ENCODE data around the gene ZNF503.

DNA sequence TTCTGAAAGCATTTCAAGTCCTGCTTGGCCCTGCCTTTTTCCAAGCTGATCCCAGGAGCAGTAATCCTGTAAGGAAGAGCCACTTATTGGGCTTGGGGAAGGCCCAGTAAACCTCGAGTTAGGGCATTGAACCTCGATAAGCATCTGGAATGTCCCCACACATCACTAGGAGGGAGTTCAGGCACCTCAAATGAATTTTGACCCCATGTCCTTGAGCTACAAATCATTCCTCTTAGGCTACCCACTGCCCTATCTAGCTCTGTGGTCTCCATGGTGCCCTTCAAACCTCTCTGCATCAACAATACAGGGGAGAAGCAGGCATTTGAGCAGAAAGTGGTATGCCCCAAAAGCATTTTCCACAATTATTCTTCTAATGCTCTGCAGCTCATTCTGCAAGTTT, 33.7 kb downstream of the ZNF503 start:
- TF ChIP-seq CTCF (IDR thresholded peaks at IDR 0.05) (no peak), ZFX (IDR thresholded peaks at IDR 0.05; ENCODE audit: borderline replicate concordance) (no peak)

All from 22Rv1 (cell line).